ENCODE data around the gene AIP.
"Not testable (repeated sequence)": the region's sequence is repeated elsewhere in the genome, so short reads cannot be mapped to it uniquely, and the experiment has no call there.

The AIP gene

GRCh38 chr11:67449116-67449844 is 33.5 kb upstream of the AIP start:
- no peak for FAIRE-seq

DNA sequence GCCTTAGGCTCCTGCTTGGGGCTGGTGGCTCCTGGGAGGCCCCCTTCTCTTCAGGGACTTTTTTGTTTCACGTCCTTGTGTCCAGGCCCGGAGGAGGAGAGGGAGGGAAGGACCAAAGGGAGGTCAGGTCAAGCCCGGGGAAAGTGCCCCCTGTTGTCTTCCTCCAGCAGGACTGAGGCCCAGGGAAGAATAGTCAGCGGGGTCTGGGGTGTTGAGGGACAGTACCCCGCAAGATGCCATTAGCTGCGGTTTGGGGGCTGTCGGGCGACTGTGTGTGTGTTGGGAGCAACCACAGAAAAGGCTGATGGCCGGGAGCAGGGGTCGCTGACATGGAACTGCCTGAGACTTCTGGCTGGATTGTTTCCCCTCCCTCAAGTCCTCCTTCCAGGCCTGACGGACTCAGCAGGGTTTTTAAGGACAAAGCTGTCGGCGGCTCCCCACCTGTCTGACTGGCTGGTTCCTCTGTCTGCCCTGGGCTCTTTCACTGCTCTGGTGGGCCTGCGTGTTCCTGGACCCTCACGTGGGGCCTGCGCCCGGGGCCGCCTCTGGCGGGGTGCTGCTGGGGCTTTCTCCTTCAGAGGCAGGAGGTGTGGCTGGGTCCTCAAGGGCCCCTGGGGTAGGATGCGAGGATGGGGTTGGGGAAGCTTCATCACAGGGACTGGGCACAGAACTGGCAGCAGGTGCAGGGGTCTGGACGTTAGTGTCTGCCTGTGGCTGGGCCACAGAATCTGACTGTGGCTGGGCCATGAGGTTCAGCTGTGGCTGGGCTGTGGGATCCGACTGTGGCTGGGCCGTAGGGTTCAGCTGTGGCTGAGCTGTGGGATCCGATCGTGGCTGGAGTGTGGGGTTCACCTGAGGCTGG is 31.8 kb upstream of the AIP start:
- no peak for FAIRE-seq

DNA sequence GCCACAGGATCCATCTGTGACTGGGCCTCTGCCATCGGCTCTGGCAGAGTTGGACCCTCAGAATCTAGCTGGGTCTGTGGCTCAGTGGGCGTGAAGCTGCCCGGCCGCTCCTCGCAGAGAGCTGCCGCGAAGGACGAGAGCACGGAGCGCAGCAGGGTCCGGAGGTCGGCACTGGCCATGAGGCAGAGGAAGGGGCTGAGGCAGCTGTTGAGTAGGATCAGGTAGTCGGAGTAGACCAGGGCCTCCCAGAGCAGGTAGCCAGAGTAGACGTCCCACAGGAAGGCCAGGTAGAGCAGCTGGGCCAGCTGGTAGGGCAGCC is 31.2 kb upstream of the AIP start:
- no peak for FAIRE-seq

DNA sequence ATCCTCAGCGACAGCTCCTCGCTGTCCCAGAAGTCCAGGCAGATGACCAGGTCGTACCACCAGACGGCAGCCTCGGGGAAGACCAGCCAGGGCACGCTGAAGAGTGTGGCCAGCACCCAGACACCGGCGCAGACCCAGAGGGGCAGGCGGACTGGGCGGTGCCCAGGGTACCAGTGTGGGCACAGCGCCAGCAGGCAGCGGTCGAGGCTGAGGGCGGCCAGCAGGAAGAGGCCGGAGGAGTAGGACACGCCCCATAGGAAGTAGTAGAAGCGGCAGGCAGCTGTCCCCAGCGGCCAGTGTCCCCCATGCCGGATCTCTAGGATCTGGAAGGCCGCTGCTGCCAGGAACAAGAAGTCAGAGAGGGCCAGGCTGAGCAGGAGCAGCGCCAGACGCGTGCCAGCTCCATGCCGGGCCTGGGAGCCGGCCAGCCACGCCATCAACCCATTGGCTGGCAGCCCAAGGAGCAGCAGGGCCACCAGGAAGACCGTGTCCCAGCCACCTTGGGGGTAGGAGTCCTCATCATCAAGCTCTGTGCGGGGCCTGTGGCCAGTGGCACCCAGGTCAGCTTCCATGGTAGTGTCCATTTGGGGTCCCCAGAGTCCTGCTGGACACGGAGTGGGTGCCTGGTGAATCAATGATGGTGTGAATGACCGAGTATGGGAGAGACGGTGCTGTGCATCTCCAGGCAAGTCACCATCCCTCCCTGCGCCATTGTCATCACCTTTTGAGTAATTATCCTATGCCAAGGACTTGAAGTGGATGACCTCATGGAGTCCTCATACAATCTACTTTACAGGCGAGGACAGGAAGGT is 30.5 kb upstream of the AIP start, which contains the start of gene GPR152:
GPR152 (minus strand) TSS at position 589 of the 812 bp plus-strand sequence; CDS start at position 584, 5 bp downstream.
- FAIRE-seq = no peak

- FAIRE-seq = no peak
Measured at GRCh38 chr11:67453816-67454732, 28.8 kb upstream of the AIP start.

GRCh38 chr11:67455054-67455453 is 27.8 kb upstream of the AIP start, which contains the start of gene CABP4:
CABP4 (plus strand) TSS chr11:67455354; CDS start chr11:67455424, 70 bp downstream.
- no peak for FAIRE-seq

DNA sequence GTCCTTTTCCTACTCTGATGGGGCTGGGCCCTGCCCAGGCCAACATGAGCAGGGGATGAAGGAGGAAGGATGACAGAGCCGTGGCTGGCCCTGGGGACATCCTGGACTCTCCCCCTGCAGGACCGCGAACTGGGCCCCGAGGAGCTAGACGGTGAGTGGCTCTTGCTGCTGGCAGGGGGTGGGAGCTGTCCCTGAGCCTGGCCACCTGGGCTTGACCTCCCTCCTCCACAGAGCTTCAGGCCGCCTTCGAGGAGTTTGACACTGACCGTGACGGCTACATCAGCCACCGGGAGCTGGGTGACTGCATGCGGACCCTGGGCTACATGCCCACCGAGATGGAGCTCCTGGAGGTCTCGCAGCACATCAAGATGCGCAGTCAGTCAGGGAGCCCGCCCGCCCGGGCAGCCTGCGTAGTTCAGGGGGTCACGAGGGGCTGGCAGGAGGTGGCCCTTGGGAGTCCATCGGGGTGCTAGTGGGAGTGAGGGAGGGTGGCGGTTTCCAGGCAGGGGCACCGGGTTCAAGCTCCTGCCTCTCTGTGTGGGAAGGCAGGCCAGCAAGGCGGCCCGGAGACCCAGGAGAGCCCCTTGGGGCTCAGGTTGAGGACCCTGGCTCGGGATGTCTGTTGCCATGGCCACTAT is 26.6 kb upstream of the AIP start:
- FAIRE-seq = no peak

DNA sequence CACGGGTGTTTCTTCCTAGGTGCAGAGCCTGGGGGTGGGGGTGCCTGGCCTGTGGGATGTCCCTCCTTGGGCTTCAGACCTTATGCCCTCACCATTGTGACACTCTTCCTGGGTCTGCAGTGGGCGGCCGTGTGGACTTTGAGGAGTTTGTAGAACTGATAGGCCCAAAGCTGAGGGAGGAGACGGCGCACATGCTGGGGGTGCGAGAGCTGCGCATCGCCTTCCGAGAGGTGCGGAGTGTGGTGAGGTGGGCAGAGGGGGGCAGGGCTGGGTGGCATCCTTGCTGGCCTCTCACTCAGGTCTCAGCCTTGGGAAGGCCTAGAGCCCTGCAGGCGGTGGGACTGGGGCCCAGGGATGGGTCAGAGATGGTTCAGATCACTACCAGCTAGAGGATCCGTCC is 25.4 kb upstream of the AIP start:
- no peak for FAIRE-seq

DNA sequence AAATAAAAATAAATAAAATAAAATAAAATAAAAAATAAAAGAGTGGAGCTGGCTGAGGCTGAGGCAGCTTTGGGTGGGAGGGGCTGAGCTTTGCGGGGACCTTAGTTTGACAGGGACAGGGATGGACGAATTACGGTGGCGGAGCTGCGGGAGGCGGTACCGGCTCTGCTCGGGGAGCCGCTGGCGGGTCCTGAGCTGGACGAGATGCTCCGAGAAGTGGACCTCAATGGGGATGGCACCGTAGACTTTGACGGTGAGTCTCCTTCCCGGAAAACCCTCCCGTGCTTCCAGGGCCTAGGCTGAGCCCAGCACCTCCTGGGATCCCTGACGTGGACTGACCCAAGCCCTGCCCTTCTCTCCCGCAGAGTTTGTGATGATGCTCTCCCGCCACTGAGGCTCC is 24.6 kb upstream of the AIP start:
- FAIRE-seq = no peak

GRCh38 chr11:67463186-67463585 is 19.6 kb upstream of the AIP start:
- FAIRE-seq = no peak

DNA sequence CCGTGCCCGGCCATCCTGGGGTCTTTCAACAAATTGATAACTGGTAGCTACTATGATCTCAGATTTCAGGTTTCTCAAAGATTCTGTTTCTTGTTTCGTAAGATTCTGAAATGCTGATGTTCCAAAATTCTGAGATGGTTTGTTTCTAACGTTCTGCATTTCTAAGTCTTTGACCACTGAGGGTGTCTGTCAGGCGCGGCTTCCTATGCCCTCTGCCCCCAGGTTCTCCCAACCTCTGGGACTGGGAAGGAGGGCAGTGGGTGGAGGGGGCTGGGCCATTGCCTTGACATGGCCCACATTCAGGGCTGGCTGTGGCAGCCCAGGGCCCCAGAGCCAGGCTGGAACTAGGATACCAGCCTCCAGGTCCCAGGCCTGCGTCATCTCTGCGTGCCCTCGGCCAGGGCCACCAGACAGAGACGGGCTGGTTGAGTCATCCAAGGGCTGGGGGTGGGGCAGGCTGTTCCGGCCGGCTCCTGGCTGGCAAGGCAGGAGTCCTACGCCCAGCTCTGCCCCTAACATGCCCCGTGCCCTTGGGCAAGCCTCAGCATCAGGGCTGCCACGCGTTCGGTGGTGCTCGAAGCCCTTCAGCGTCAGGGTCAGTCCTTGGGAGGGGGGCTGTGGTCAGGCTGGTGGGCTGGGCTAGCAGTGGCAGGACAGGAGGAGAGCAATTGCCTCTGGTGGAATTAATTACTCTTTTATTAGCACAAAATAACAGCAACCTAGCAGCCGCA is 19.0 kb upstream of the AIP start:
- no peak for FAIRE-seq

DNA sequence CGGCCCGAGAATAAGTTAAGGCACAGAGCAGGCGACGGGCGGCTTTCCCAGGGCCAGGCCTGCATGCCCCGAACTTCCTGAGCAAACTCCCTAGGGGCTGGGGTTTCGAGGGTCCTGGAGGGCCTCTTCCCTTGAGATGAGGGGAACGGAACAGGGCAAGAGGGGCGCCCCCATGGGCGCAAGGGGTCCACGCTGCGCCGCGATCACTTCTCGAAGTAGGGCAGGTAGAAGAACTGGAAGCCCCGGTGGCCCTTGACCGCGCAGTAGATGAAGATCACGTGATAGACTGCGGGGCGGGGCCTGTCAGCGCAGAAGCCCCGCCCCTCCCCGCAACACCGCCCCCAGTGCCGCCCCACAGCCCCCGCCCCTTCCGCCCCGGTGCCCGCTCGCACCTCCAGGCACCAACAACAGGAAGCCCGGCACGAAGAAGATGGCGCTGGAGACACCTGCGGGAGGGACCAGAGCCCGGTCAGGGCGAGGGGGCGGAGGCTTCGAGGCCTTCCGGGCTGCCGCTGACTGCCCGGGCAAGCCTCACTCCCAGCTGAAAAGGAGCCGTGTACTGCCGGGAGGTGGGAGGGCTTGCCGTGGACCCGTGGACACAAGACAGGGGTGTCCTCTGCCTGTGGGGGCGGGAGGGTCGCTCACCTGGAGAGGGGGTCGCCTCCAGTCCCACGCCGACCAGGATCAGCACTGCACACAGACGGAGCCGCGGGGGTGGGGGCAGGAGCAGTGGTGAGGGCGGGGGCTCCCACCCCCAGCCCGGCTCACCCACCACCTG is 18.2 kb upstream of the AIP start:
- no peak for FAIRE-seq

- no peak for FAIRE-seq
Measured at GRCh38 chr11:67465189-67465510, 17.7 kb upstream of the AIP start.

- FAIRE-seq = not testable (repeated sequence)
Measured at GRCh38 chr11:67465530-67465929, 17.3 kb upstream of the AIP start.

DNA sequence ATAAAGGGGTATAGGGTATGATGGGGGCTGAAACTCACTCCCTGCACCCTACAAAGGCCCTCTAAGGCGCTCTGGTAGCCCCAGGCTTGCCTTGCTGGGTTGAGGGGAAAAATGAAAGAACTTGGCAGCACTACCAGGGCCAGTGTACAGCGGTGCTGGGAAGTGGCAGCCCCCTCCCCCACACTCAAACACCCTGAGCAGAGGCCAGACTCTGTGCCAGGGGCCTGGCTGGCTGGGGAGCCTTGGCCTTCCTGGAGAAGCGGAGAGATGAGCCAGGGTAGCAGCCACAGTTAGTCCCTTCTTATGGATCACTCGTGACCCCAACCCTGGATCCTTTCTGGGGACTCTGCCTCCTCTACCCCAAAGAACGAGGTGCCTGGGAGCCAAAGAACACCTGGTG is 16.5 kb upstream of the AIP start:
- FAIRE-seq = no peak

GRCh38 chr11:67466962-67467771 is 15.7 kb upstream of the AIP start:
- no peak for FAIRE-seq

DNA sequence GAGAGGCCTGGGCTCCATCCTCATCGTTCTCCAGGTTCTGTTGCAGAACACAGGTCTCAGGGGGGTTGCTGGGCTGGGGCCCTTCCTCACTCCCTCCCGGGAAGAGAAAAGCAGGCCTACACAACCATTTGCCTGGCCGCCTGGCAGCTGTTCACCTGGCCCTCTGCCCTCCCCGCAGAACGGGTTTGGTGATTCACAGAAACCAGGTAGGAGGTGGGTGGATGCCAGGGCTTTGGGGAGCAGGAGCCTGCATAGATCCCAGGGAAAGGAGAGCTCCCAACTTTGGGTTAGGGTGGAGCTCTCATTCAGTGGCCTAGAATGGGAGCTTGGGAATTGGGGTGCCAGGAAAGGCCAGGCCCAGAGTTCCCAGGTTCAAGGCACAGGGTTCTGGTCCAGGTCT is 14.8 kb upstream of the AIP start:
- no peak for FAIRE-seq

DNA sequence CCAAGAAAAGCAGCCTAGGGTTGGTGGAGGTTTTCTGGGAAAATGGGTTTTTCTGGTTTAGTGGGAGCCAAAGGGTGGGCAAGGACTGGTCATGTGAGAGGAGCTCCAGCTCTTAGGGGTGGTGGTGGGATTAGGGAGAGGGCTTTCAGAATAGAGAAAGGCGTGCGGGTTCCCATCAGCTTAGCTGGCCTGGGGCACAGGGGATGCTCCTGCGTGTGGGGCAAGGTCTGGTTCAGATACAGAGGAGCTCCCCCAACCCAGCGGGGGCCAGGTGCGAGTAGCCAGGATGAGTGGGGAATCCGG is 14.4 kb upstream of the AIP start:
- FAIRE-seq = no peak

DNA sequence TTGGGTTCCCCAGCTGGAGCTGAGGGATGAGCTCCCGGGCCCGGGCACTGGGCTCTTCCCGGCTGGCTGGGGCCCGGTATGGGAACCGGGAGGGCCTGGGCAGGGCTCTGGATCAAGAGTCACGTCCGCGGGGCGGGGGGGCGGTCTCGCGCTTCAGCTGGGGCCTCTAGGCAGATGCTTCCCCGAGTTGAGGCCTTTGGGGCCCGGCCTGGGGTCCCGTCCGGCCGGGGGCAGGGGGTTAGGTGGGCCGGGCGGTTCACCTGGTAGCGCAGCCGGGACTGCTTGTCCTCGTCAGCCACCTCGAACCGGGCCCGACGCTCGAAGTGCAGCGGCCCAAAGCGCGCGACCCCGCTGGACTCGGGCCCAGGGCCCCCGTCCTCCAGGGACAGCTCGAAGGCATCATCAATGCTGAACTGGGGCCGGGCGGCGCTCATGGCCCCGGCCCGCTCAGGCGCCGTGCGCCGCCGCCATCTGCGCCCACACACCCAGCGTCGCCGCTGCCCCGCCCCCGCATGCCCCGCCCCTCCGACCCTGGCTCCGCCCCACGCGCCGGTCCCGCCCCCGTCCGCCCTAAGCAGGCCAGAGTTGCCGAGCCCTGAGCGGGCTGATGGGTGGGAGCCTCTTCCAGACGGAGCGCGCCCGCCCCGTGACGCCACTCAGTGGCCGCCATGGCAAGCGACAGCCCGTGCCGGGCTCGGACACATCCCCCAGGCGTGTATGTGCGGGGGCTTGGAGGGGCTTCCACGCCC is 13.9 kb upstream of the AIP start, which contains the start of gene TMEM134:
TMEM134 (minus strand) TSS at position 493 of the 749 bp plus-strand sequence; CDS start at position 434, 59 bp downstream.
- no peak for FAIRE-seq
